Neutrophil (primary cell): ENCODE results near the gene FBXW4.

Source experiments
- H3K27ac ChIP-seq: fragments of 200-600 bp; sonication (generic); 2 replicates; pipeline ENCODE4 v1.5.1; 2016; ENCODE audit warnings: mild to moderate bottlenecking, moderate library complexity
- H3K27me3 ChIP-seq: fragments of 200-600 bp; sonication (generic); 2 replicates; pipeline ENCODE4 v1.6.0; 2016; ENCODE audit warnings: mild to moderate bottlenecking
- H3K36me3 ChIP-seq: fragments of 200-600 bp; sonication (generic); 2 replicates; pipeline ENCODE4 v1.5.1; 2017
- H3K4me1 ChIP-seq, 2 experiments: fragments of 200-600 bp in 1 of 2; sonication (generic) in 1 of 2; 1 replicate in 1 of 2; 2 replicates in 1 of 2; pipeline versions ENCODE4 v1.5.1 to v1.6.1; 2013 to 2016; ENCODE audit warnings: low read depth in 1 of 2, low read length in 1 of 2, mild to moderate bottlenecking in 1 of 2, moderate library complexity in 1 of 2; ENCODE audit not compliant: control insufficient read depth in 1 of 2, insufficient read depth in 1 of 2
- H3K4me3 ChIP-seq, 2 experiments: fragments of 200-600 bp in 1 of 2; sonication (generic) in 1 of 2; 1 replicate in 1 of 2; 2 replicates in 1 of 2; pipeline ENCODE4 v1.5.1; 2013 to 2016; ENCODE audit warnings: low read depth in 1 of 2, low read length in 1 of 2, mild to moderate bottlenecking in 1 of 2, moderate library complexity in 1 of 2
- H3K9me3 ChIP-seq: fragments of 200-600 bp; sonication (generic); 2 replicates; pipeline ENCODE4 v1.5.1; 2016
- CTCF ChIP-seq: fragments of 200-600 bp; sonication (generic); IDR thresholded peaks from 2 replicates; pipeline ENCODE4 v1.5.1; 2016; ENCODE audit warnings: antibody characterized with exemption

The FBXW4 gene

GRCh38 chr10:101563007-101563406 lies 132.0 kb downstream of the FBXW4 start:
- Histone ChIP-seq H3K9me3 (no peaks in the 10 kb centered on the region), H3K27me3 (peaks cover 60% of the 10 kb centered on the region), H3K36me3 (no peaks in the 10 kb centered on the region), H3K27ac (no peak overlapping the region), H3K4me1 (no peaks in the 10 kb centered on the region), H3K4me3 (no peak overlapping the region)
- TF ChIP-seq CTCF, result no peak

DNA sequence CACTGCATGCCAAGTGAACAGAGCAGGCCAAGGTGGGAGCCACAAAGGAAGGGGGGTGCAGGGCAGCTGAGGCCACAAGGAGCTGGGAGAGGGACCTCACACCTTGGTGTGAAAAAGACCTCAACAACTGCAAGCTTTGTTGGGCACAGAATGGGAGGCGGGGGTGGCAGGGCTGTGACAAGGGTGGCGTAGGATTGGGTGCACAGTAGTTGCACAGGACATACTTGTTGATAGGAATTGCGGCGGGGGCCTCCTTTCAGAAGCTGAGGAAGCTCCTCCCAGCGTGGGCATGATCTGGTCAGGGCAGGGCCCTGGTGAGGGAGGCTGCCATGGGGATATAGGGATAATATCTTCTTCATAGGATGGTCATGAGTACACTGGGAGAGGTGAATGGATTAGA lies 132.7 kb downstream of the FBXW4 start:
- peaks cover 53% of the 10 kb centered on the region for H3K27me3 ChIP-seq
- H3K9me3 ChIP-seq, result no peaks in the 10 kb centered on the region

GRCh38 chr10:101561068-101561915 lies 133.7 kb downstream of the FBXW4 start:
- no peak for TF ChIP-seq CTCF
- no peak overlapping the region for H3K27ac ChIP-seq
- H3K36me3 ChIP-seq, result no peaks in the 10 kb centered on the region
- H3K9me3 ChIP-seq, result no peaks in the 10 kb centered on the region
- no peaks in the 10 kb centered on the region for H3K4me1 ChIP-seq
- H3K4me3 ChIP-seq, result no peak overlapping the region
- H3K27me3 ChIP-seq, result peaks cover 43% of the 10 kb centered on the region

More for the DNA sequence above, 132.7 kb downstream of the FBXW4 start:
- Histone ChIP-seq H3K27ac (no peak overlapping the region), H3K36me3 (no peaks in the 10 kb centered on the region), H3K4me1 (no peaks in the 10 kb centered on the region), H3K4me3 (no peak overlapping the region)
- no peak for TF ChIP-seq CTCF
